ENCODE measurements around the gene DLX4. TPM values are rescaled to one million over a fixed set of nuclear protein-coding genes. Genes with fewer than 3 reads are reported as not detected.

DLX4 gene
- polyA plus RNA-seq, 1 donor from 2014 or later, result not detected

DNA sequence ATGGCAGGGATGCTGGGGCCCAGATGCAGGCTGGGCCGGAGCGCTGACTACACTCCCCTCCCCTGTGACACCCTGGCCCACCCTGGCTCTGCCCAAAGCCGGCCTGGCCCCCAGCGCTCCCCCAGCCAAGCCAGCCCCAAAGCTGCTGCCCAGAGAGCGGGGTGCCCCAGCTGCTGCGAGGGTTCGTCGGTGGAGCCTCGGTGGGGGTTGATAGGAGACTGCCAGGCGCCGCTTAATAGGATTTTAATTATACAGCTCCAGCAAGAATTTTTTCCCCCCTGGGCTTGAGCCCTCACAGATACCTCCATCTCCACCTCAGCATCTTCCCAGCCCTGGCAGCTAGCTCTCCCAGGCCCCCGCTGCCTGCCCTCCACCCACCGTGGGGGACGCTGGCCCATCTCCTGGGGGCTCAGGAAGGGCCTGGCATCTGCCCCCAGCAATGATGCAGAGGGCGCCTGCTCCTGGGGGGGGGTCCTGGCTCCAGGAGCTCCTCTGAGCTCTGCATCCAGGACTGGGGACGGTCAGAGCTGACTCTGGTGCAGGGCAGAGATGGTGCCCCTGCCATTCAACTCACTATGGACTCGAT is 36.8 kb upstream of the DLX4 start:
- TF ChIP-seq TAF1 (IDR thresholded peaks at IDR 0.05; ENCODE audit: low read depth) (no peak), EP300 (conservative IDR thresholded peaks at IDR 0.05; ENCODE audit: poor library complexity, severe bottlenecking) (no peak), EZH2 (IDR thresholded peaks at IDR 0.05; ENCODE audit: borderline replicate concordance, insufficient read depth, low read length, poor library complexity, severe bottlenecking) (no peak), RAD21 (conservative IDR thresholded peaks at IDR 0.05) (no peak), MXI1 (conservative IDR thresholded peaks at IDR 0.05; ENCODE audit: poor library complexity, severe bottlenecking) (no peak)
- Histone ChIP-seq H3K79me2 (replicated peaks; ENCODE audit: insufficient read depth, low read length) (no peaks in the 10 kb centered on the region), H3K9me3 (ENCODE audit: low read length) (no peaks in the 10 kb centered on the region), H3K9me2 (ENCODE audit: insufficient read depth, low read length) (no peaks in the 10 kb centered on the region), H3K36me3 (ENCODE audit: insufficient read depth, low read length) (no peaks in the 10 kb centered on the region), H3K9ac (ENCODE audit: low read length) (no peak overlapping the region), H3K4me2 (ENCODE audit: low read length) (no peak overlapping the region), H3F3A (ENCODE audit: insufficient read depth, low read length, poor library complexity, severe bottlenecking) (no peaks in the 10 kb centered on the region), H3K4me3 (ENCODE audit: low read length) (no peak overlapping the region), H3K27me3 (ENCODE audit: insufficient read depth, low read depth, low read length) (no peaks in the 10 kb centered on the region), H2AFZ (ENCODE audit: low read depth, low read length) (no peak overlapping the region), H4K20me1 (ENCODE audit: insufficient read depth) (no peaks in the 10 kb centered on the region), H3K27ac (ENCODE audit: low read length) (no peak overlapping the region)

GRCh38 chr17:49932901-49933300 is 36.1 kb upstream of the DLX4 start:
- Histone ChIP-seq H3K4me2 (ENCODE audit: low read length) (no peak overlapping the region), H3K9me2 (ENCODE audit: insufficient read depth, low read length) (no peaks in the 10 kb centered on the region), H3F3A (ENCODE audit: insufficient read depth, low read length, poor library complexity, severe bottlenecking) (no peaks in the 10 kb centered on the region), H3K9ac (ENCODE audit: low read length) (no peak overlapping the region), H2AFZ (ENCODE audit: low read depth, low read length) (no peak overlapping the region), H3K36me3 (ENCODE audit: insufficient read depth, low read length) (no peaks in the 10 kb centered on the region), H3K27ac (ENCODE audit: low read length) (no peak overlapping the region), H4K20me1 (ENCODE audit: insufficient read depth) (no peaks in the 10 kb centered on the region), H3K79me2 (replicated peaks; ENCODE audit: insufficient read depth, low read length) (no peaks in the 10 kb centered on the region), H3K27me3 (ENCODE audit: insufficient read depth, low read depth, low read length) (no peaks in the 10 kb centered on the region), H3K4me3 (ENCODE audit: low read length) (no peak overlapping the region), H3K9me3 (ENCODE audit: low read length) (no peaks in the 10 kb centered on the region)
- no peak for TF ChIP-seq EP300 (conservative IDR thresholded peaks at IDR 0.05; ENCODE audit: poor library complexity, severe bottlenecking)
- no peak for TF ChIP-seq RAD21 (conservative IDR thresholded peaks at IDR 0.05)
- TF ChIP-seq REST (IDR thresholded peaks at IDR 0.05; ENCODE audit: borderline replicate concordance), result no peak
- TF ChIP-seq TAF1 (IDR thresholded peaks at IDR 0.05; ENCODE audit: low read depth), result no peak
- TF ChIP-seq, protein P1, sequence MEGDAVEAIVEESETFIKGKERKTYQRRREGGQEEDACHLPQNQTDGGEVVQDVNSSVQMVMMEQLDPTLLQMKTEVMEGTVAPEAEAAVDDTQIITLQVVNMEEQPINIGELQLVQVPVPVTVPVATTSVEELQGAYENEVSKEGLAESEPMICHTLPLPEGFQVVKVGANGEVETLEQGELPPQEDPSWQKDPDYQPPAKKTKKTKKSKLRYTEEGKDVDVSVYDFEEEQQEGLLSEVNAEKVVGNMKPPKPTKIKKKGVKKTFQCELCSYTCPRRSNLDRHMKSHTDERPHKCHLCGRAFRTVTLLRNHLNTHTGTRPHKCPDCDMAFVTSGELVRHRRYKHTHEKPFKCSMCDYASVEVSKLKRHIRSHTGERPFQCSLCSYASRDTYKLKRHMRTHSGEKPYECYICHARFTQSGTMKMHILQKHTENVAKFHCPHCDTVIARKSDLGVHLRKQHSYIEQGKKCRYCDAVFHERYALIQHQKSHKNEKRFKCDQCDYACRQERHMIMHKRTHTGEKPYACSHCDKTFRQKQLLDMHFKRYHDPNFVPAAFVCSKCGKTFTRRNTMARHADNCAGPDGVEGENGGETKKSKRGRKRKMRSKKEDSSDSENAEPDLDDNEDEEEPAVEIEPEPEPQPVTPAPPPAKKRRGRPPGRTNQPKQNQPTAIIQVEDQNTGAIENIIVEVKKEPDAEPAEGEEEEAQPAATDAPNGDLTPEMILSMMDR (IDR thresholded peaks at IDR 0.05; ENCODE audit: poor library complexity, severe bottlenecking), result no peak
- TF ChIP-seq SMC3 (conservative IDR thresholded peaks at IDR 0.05; ENCODE audit: poor library complexity), result no peak
- no peak for TF ChIP-seq EZH2 (IDR thresholded peaks at IDR 0.05; ENCODE audit: borderline replicate concordance, insufficient read depth, low read length, poor library complexity, severe bottlenecking)
- TF ChIP-seq POLR2AphosphoS5 (IDR thresholded peaks at IDR 0.05), result no peak
- TF ChIP-seq MXI1 (conservative IDR thresholded peaks at IDR 0.05; ENCODE audit: poor library complexity, severe bottlenecking), result no peak
